H1 (cell line): ENCODE data around the gene CDR2L. TPM values are rescaled to one million over a fixed set of nuclear protein-coding genes. Genes with fewer than 3 reads are reported as not detected.

Source experiments
- CTCF ChIA-PET: fragments of 300-600 bp; sonication (Branson Sonifier 250); formaldehyde crosslinking; loops from one replicate; lab custom pipeline; 2021; ENCODE audit not compliant: partially characterized antibody; lab: Charles Lee
- POLR2A ChIA-PET: fragments of 300-600 bp; sonication (Branson Sonifier 250); formaldehyde crosslinking; loops from one replicate; lab custom pipeline; 2021; ENCODE audit warnings: inconsistent platforms; ENCODE audit not compliant: partially characterized antibody; lab: Charles Lee
- DNase-seq, 2 experiments: peaks; one replicate each; pipeline versions ENCODE4 v3.0.0 to v3.0.0-alpha.2; 2010 to 2022; ENCODE audit warnings: low spot score in 2 of 2, low read depth in 1 of 2, mixed read lengths in 1 of 2
- FAIRE-seq: peaks from 2 replicates; lab custom pipeline; 2011; peaks lifted over from hg19 to GRCh38; lab: Jason Lieb, UNC
- H2AFZ ChIP-seq: 2 replicates; pipeline ENCODE4 v1.8.1; 2012; ENCODE audit warnings: low read length, inconsistent platforms
- H2AK5ac ChIP-seq: 2 replicates; pipeline ENCODE4 v1.6.1; 2013; ENCODE audit warnings: low read depth, low read length
- H2BK120ac ChIP-seq: replicated peaks from 2 replicates; pipeline ENCODE3; 2013; ENCODE audit warnings: low read depth, low read length, inconsistent platforms
- H2BK12ac ChIP-seq: 2 replicates; pipeline ENCODE4 v1.6.1; 2013; ENCODE audit warnings: low read depth, low read length
- H2BK15ac ChIP-seq: 2 replicates; pipeline ENCODE4 v1.6.1; 2013; ENCODE audit warnings: low read length
- H2BK20ac ChIP-seq: 2 replicates; pipeline ENCODE4 v1.6.1; 2013; ENCODE audit warnings: low read length
- H2BK5ac ChIP-seq: 2 replicates; pipeline ENCODE4 v1.6.1; 2013; ENCODE audit warnings: low read depth, low read length
- H3K14ac ChIP-seq: 2 replicates; pipeline ENCODE4 v1.6.1; 2013; ENCODE audit warnings: inconsistent platforms; ENCODE audit not compliant: insufficient read length
- H3K18ac ChIP-seq: 2 replicates; pipeline ENCODE4 v1.6.1; 2013; ENCODE audit warnings: low read length; ENCODE audit errors: extremely low read depth
- H3K23ac ChIP-seq: 2 replicates; pipeline ENCODE4 v1.6.1; 2013; ENCODE audit warnings: inconsistent platforms; ENCODE audit not compliant: insufficient read length
- H3K23me2 ChIP-seq: 2 replicates; pipeline ENCODE4 v1.6.1; 2013; ENCODE audit warnings: low read depth, low read length
- H3K27ac ChIP-seq: 2 replicates; pipeline ENCODE4 v1.6.1; 2011; ENCODE audit warnings: low read depth, low read length, inconsistent platforms
- H3K27me3 ChIP-seq, 4 experiments: replicated peaks in 1 of 4; 1 replicate in 1 of 4; 2 replicates in 3 of 4; pipeline versions ENCODE4 v1.6.1 to v1.8.1; 2011 to 2013; ENCODE audit warnings: low read length in 3 of 4, mild to moderate bottlenecking in 3 of 4, inconsistent platforms in 2 of 4, mixed read lengths in 2 of 4, moderate library complexity in 1 of 4; ENCODE audit not compliant: control insufficient read depth in 3 of 4, insufficient read depth in 3 of 4; ENCODE audit errors: extremely low read depth in 1 of 4
- H3K36me3 ChIP-seq, 4 experiments: 2 replicates each; pipeline versions ENCODE4 v1.6.1 to v1.8.1; 2011 to 2013; ENCODE audit warnings: mild to moderate bottlenecking in 4 of 4, low read length in 3 of 4, moderate library complexity in 2 of 4, control low read depth in 1 of 4, inconsistent platforms in 1 of 4; ENCODE audit not compliant: insufficient read depth in 4 of 4, control insufficient read depth in 2 of 4
- H3K4ac ChIP-seq: replicated peaks from 2 replicates; pipeline ENCODE3; 2013; ENCODE audit warnings: low read length, low read depth, mixed read lengths, inconsistent platforms; ENCODE audit not compliant: insufficient read length
- H3K4me1 ChIP-seq, 4 experiments: replicated peaks in 1 of 4; 1 replicate in 1 of 4; 2 replicates in 3 of 4; pipeline versions ENCODE4 v1.6.1 to v1.8.1; 2011 to 2013; ENCODE audit warnings: low read length in 3 of 4, inconsistent platforms in 2 of 4, mixed read lengths in 1 of 4; ENCODE audit not compliant: insufficient read depth in 4 of 4, control insufficient read depth in 3 of 4
- H3K4me2 ChIP-seq, 2 experiments: 2 replicates each; pipeline versions ENCODE4 v1.6.1 to v1.8.1; 2011 to 2013; ENCODE audit warnings: low read depth in 2 of 2, low read length in 2 of 2, control low read depth in 1 of 2, inconsistent platforms in 1 of 2, mild to moderate bottlenecking in 1 of 2; ENCODE audit not compliant: insufficient read depth in 1 of 2
- H3K4me3 ChIP-seq, 4 experiments: fragments of 200-600, 300-600 bp in 1 of 4; sonication (generic), shearing (Covaris generic), sonication (Bioruptor Twin) in 1 of 4; 2 replicates each; pipeline versions ENCODE4 v1.5.1 to v1.8.1; 2011 to 2016; ENCODE audit warnings: low read length in 4 of 4, low read depth in 3 of 4, control low read depth in 2 of 4, inconsistent platforms in 2 of 4, mild to moderate bottlenecking in 2 of 4, mixed read lengths in 1 of 4, moderate library complexity in 1 of 4; ENCODE audit not compliant: insufficient read depth in 2 of 4; ENCODE audit errors: extremely low read depth in 1 of 4
- H3K56ac ChIP-seq: replicated peaks from 2 replicates; pipeline ENCODE3; 2013; ENCODE audit warnings: low read depth, mild to moderate bottlenecking, mixed read lengths, low read length, inconsistent platforms; ENCODE audit not compliant: insufficient read length
- H3K79me1 ChIP-seq: 2 replicates; pipeline ENCODE4 v1.6.1; 2013; ENCODE audit warnings: low read depth, low read length, control low read depth
- H3K79me2 ChIP-seq, 2 experiments: 2 replicates each; pipeline versions ENCODE4 v1.6.1 to v1.8.1; 2012 to 2013; ENCODE audit warnings: low read length in 2 of 2, mild to moderate bottlenecking in 2 of 2, inconsistent platforms in 1 of 2; ENCODE audit not compliant: insufficient read depth in 2 of 2, control insufficient read depth in 1 of 2
- H3K9ac ChIP-seq, 4 experiments: replicated peaks in 1 of 4; 1 replicate in 1 of 4; 2 replicates in 3 of 4; pipeline versions ENCODE4 v1.6.1 to v1.8.1; 2011 to 2013; ENCODE audit warnings: low read depth in 3 of 4, low read length in 3 of 4, control low read depth in 2 of 4, mild to moderate bottlenecking in 2 of 4, moderate library complexity in 2 of 4, inconsistent platforms in 1 of 4; ENCODE audit errors: extremely low read depth in 1 of 4
- H3K9me3 ChIP-seq, 2 experiments: 2 replicates each; pipeline versions ENCODE4 v1.6.1 to v1.8.1; 2012 to 2013; ENCODE audit warnings: mild to moderate bottlenecking in 2 of 2, moderate library complexity in 2 of 2, control low read depth in 1 of 2, inconsistent platforms in 1 of 2, low read depth in 1 of 2, low read length in 1 of 2, mixed read lengths in 1 of 2; ENCODE audit not compliant: insufficient read depth in 2 of 2
- H4K20me1 ChIP-seq, 2 experiments: replicated peaks in 1 of 2; 2 replicates each; pipeline versions ENCODE3 to v1.8.1; 2011 to 2013; ENCODE audit warnings: inconsistent platforms in 2 of 2, low read length in 2 of 2, mild to moderate bottlenecking in 1 of 2; ENCODE audit not compliant: insufficient read depth in 2 of 2, control insufficient read depth in 1 of 2
- H4K5ac ChIP-seq: 2 replicates; pipeline ENCODE4 v1.6.1; 2013; ENCODE audit warnings: low read length, low read depth, mixed read lengths, inconsistent platforms; ENCODE audit not compliant: insufficient read length
- H4K8ac ChIP-seq: 2 replicates; pipeline ENCODE4 v1.8.0; 2013; ENCODE audit warnings: mild to moderate bottlenecking, moderate library complexity, low read length, inconsistent platforms; ENCODE audit not compliant: insufficient read depth; ENCODE audit errors: extremely low read depth
- H4K91ac ChIP-seq: replicated peaks from 2 replicates; pipeline ENCODE3; 2013; ENCODE audit warnings: low read length, mixed read lengths, inconsistent platforms; ENCODE audit not compliant: insufficient read length
- BCL11A ChIP-seq, 2 experiments: IDR thresholded peaks; one replicate each; pipeline ENCODE4 v1.6.1; 2011; ENCODE audit warnings: low read depth in 2 of 2, low read length in 2 of 2, mild to moderate bottlenecking in 2 of 2
- BRCA1 ChIP-seq: IDR thresholded peaks from 2 replicates; pipeline ENCODE4 v1.6.1; 2012; ENCODE audit warnings: low read depth, low read length, improper control_type of control experiment
- CEBPB ChIP-seq: IDR thresholded peaks from 2 replicates; pipeline ENCODE4 v1.6.1; 2012; ENCODE audit warnings: low read depth, low read length
- EZH2 ChIP-seq: fragments of 200-600 bp; sonication (generic); IDR thresholded peaks from 2 replicates; pipeline ENCODE4 v1.7.1; 2012; ENCODE audit warnings: low read depth, mild to moderate bottlenecking, moderate library complexity, low read length, inconsistent platforms; ENCODE audit not compliant: severe bottlenecking
- NANOG ChIP-seq: IDR thresholded peaks from 2 replicates; pipeline ENCODE4 v1.6.1; 2011; ENCODE audit warnings: low read length, low read depth, mild to moderate bottlenecking, inconsistent platforms; ENCODE audit not compliant: insufficient read depth, poor library complexity, severe bottlenecking
- PHF8 ChIP-seq: fragments of 200-600 bp; sonication (generic); conservative IDR thresholded peaks from 2 replicates; pipeline ENCODE4 v1.7.1; 2012; ENCODE audit warnings: low read depth, mild to moderate bottlenecking, inconsistent platforms, low read length, moderate library complexity
- POLR2AphosphoS5 ChIP-seq: IDR thresholded peaks from 2 replicates; pipeline ENCODE4 v1.6.1; 2011; ENCODE audit warnings: low read depth, low read length
- POU5F1 ChIP-seq: IDR thresholded peaks from 2 replicates; pipeline ENCODE4 v1.6.1; 2011; ENCODE audit warnings: low read depth, mild to moderate bottlenecking, low read length, moderate library complexity
- TAF7 ChIP-seq: optimal IDR thresholded peaks from 2 replicates; pipeline ENCODE3; 2011; ENCODE audit warnings: low read depth, mild to moderate bottlenecking, inconsistent platforms, low read length, moderate library complexity, borderline replicate concordance
- TBP ChIP-seq: IDR thresholded peaks from 2 replicates; pipeline ENCODE4 v1.6.1; 2011; ENCODE audit warnings: low read depth, low read length, improper control_type of control experiment
- WGBS, 2 experiments: shearing (Covaris generic) in 1 of 2; methylation state at CpG; one replicate each; pipeline versions ENCODE4 v1.1.6 to v1.1.7; 2013 to 2015; ENCODE audit warnings: low lambda C conversion rate in 2 of 2, mixed read lengths in 2 of 2, inconsistent platforms in 1 of 2, low coverage in 1 of 2, missing lambda C conversion rate in 1 of 2; ENCODE audit not compliant: insufficient replicate concordance in 2 of 2, insufficient coverage in 1 of 2, insufficient read length in 1 of 2; ENCODE audit errors: extremely low coverage in 1 of 2, missing lambda C conversion rate in 1 of 2; 5-methylcytosine and 5-hydroxymethylcytosine counted together
- long read RNA-seq, 2 experiments: library from RNA in 1 of 2; library from capped mRNA in 1 of 2; stranded (forward); transcript quantifications; one replicate each; pipeline ENCODE4 v2.0.0, GENCODE V29; 2021; ENCODE audit warnings: inconsistent platforms in 1 of 2
- polyA minus RNA-seq, 3 experiments: library from RNA; depleted of rRNA, polyadenylated mRNA; stranded (reverse); fragments of >200 nt; gene quantifications; 1 replicate in 2 of 3; 2 replicates in 1 of 3; pipeline ENCODE4 v1.2.3, GENCODE V29; 2011
- polyA plus RNA-seq, 7 experiments: library from polyadenylated mRNA; depleted of rRNA in 3 of 7; stranded (reverse) in 5 of 7; unstranded in 2 of 7; fragments of >200 nt in 5 of 7; fragments of 200-250 nt in 2 of 7; gene quantifications; 1 replicate in 5 of 7; 2 replicates in 1 of 7; 4 replicates in 1 of 7; pipeline versions ENCODE4 v1.2.1 to v1.2.3, GENCODE V29; 2011 to 2013; ENCODE audit warnings: missing spikeins in 2 of 7, mixed read lengths in 2 of 7
- total RNA-seq: library from RNA; stranded (reverse); fragmentation: NEBNext Ultra II Directional; extraction: Animal tissue kit (Norgen Biotek cat#: 25700); gene quantifications from 2 replicates; pipeline ENCODE4 v1.2.1, GENCODE V29; 2021

Gene CDR2L
- total RNA-seq (38.1 and 40.5 TPM in 2 replicates), polyA plus RNA-seq (2011; rRNA removed) (20.4 and 26.8 TPM in 2 replicates), polyA minus RNA-seq (2011; rRNA and poly(A)+ RNA removed) (8.6 and 12.3 TPM in 2 replicates)
- polyA plus RNA-seq (2011; cell fraction: cytosol; rRNA removed) = 18.7 TPM
- polyA plus RNA-seq (2011; cell fraction: nucleus; rRNA removed) = 23.7 TPM
- polyA plus RNA-seq (2012, experiment 1 of 2) = 20.6 to 28.4 TPM (median 25.9 TPM) in 4 replicates
- 25.8 TPM for polyA plus RNA-seq (2012, experiment 2 of 2)
- 20.0 TPM for polyA plus RNA-seq (2013, experiment 1 of 2)
- 19.3 TPM for polyA plus RNA-seq (2013, experiment 2 of 2)
- 16.4 TPM for polyA minus RNA-seq (2011; cell fraction: cytosol; rRNA and poly(A)+ RNA removed)
- polyA minus RNA-seq (2011; cell fraction: nucleus; rRNA and poly(A)+ RNA removed) = 10.2 TPM
- long read RNA-seq, experiment 1, partial matches to known transcripts = 25 of 27 reads
- long read RNA-seq, experiment 1, other reads (novel, unspliced or antisense) = 2 of 27 reads
- long read RNA-seq, experiment 2, partial matches to known transcripts = 1 of 2 reads
- long read RNA-seq, experiment 2, other reads (novel, unspliced or antisense) = 1 of 2 reads

- 2% methylated on average over 38 of the region's 51 CpGs; no CpG with 5 or more reads in 1 of the 2 experiments for WGBS, 2 experiments
- Histone ChIP-seq H2AFZ (peak within 1 kb of the TSS; percentile 91; the same call in 1 of the 2 replicates), H2BK120ac (no peak within 1 kb of the TSS), H2BK20ac (0 out of 2 replicates have a peak within 1 kb of the TSS, but pooled peaks have one; percentile 61), H3K18ac (peak within 1 kb of the TSS; percentile 78), H2BK5ac (peak within 1 kb of the TSS; percentile 66), H4K8ac (peak within 1 kb of the TSS; percentile 94; the same call in 1 of the 2 replicates), H3K9ac (peak within 1 kb of the TSS; percentile 30 to 92 (median 61)), H3K23me2 (peaks cover 13% of the 10 kb centered on the region; the same call in 1 of the 2 replicates), H3K4me3 (peak within 1 kb of the TSS; percentile 82 to 93 (median 84)), H3K79me2 (peaks cover 0 to 17% of the 10 kb centered on the region in 2 experiments; a peak in 1 of 4 replicates), H3K27ac (peak within 1 kb of the TSS; percentile 62), H3K4ac (no peak within 1 kb of the TSS), H3K4me1 (peaks cover 0 to 7% (median 6%) of the 10 kb centered on the region in 4 experiments; a peak in 6 of 7 replicates), H3K79me1 (no peaks in the 10 kb centered on the region), H2BK12ac (peak within 1 kb of the TSS; percentile 68; the same call in 1 of the 2 replicates), H4K91ac (no peak within 1 kb of the TSS), H4K5ac (peak within 1 kb of the TSS; percentile 57), H3K36me3 (no peaks in the 10 kb centered on the region; a peak in 1 of 8 replicates), H2AK5ac (no peak within 1 kb of the TSS), H3K23ac (no peak within 1 kb of the TSS), H3K14ac (no peak within 1 kb of the TSS), H2BK15ac (peak within 1 kb of the TSS; percentile 95; the same call in 1 of the 2 replicates), H3K4me2 (peak within 1 kb of the TSS; percentile 84 to 94), H3K27me3 (no peaks in the 10 kb centered on the region), H4K20me1 (peaks cover 4 to 9% of the 10 kb centered on the region in 2 experiments), H3K9me3 (no peaks in the 10 kb centered on the region), H3K56ac (peak within 1 kb of the TSS; percentile 46)
- ChIA-PET POLR2A (interaction anchor here (0.7 to 7.8 kb wide), 16 partner anchors 9 to 167 kb away, joined by 3 to 87 read pairs (median 4); partner anchors contain the start of genes HID1 and MRPL58), CTCF (interaction anchor here (0.6 to 5.7 kb wide), 13 partner anchors 11 to 143 kb away, joined by 3 to 74 read pairs (median 7); partner anchors contain the start of genes MRPL58, NT5C, OTOP2 and USH1G)
- FAIRE-seq = no peak
- peak; percentile 79 to 97 for DNase-seq
- TF ChIP-seq POLR2AphosphoS5 (peak; percentile 63), BCL11A (IDR thresholded peaks at IDR 0.05; ENCODE audit: low read depth in 2 of 2, low read length in 2 of 2) (no peak), EZH2 (no peak), PHF8 (peak; percentile 82), NANOG (no peak), POU5F1 (no peak), BRCA1 (no peak), TBP (peak; percentile 39; the same call in 1 of the 2 replicates), CEBPB (no peak), TAF7 (peak; percentile 37)
Measured at GRCh38 chr17:74987418-74987908, at the start of gene CDR2L. CDR2L (plus strand) TSS chr17:74987632; CDS start chr17:74988044, 412 bp downstream.
